HepG2 (cell line): Measurements from ENCODE around the gene ZNF213. TPM values are rescaled to one million over a fixed set of nuclear protein-coding genes. Genes with fewer than 3 reads are reported as not detected.

Source experiments
- CC2D1A ChIP-seq: sonication (generic); formaldehyde crosslinking; IDR thresholded peaks from 2 replicates; pipeline ENCODE4 v1.8.1; 2023; ENCODE audit warnings: mild to moderate bottlenecking, missing genetic modification reagents
- HOXA7 ChIP-seq: sonication (generic); formaldehyde crosslinking; IDR thresholded peaks from 2 replicates; pipeline ENCODE4 v1.8.1; 2022; ENCODE audit warnings: mild to moderate bottlenecking, missing genetic modification reagents, moderate library complexity
- KDM1A ChIP-seq: IDR thresholded peaks from 2 replicates; pipeline ENCODE4 v1.6.1; 2016; ENCODE audit warnings: missing compliant biosample characterization
- KLF15 ChIP-seq: sonication (generic); formaldehyde crosslinking; IDR thresholded peaks from 2 replicates; pipeline ENCODE4 v1.8.1; 2023; ENCODE audit warnings: borderline replicate concordance, mild to moderate bottlenecking, inconsistent platforms, missing genetic modification reagents, mixed read lengths
- NFRKB ChIP-seq: fragments of 450-650 bp; IDR thresholded peaks from 2 replicates; pipeline ENCODE4 v1.6.1; 2017
- RFX1 ChIP-seq: fragments of 450-650 bp; IDR thresholded peaks from 2 replicates; pipeline ENCODE4 v1.6.1; 2017
- TARDBP ChIP-seq: sonication (generic); formaldehyde crosslinking; IDR thresholded peaks from 2 replicates; pipeline ENCODE4 v1.8.0; 2022; ENCODE audit warnings: mild to moderate bottlenecking, missing genetic modification reagents
- TGIF2 ChIP-seq: IDR thresholded peaks from 2 replicates; pipeline ENCODE4 v1.6.1; 2016; ENCODE audit warnings: control low read depth, missing compliant biosample characterization
- XRCC5 ChIP-seq: fragments of 200-400 bp; formaldehyde crosslinking; optimal IDR thresholded peaks from 2 replicates; pipeline ENCODE3; 2017; ENCODE audit warnings: mild to moderate bottlenecking, low read length
- ZNF235 ChIP-seq: sonication (generic); formaldehyde crosslinking; IDR thresholded peaks from 2 replicates; pipeline ENCODE4 v1.8.1; 2023; ENCODE audit warnings: mild to moderate bottlenecking, missing genetic modification reagents, borderline replicate concordance
- ZNF3 ChIP-seq: IDR thresholded peaks from 2 replicates; pipeline ENCODE4 v1.7.0; 2017; ENCODE audit warnings: inconsistent platforms
- ZNF468 ChIP-seq: sonication (generic); formaldehyde crosslinking; IDR thresholded peaks from 2 replicates; pipeline ENCODE4 v1.8.0; 2022; ENCODE audit warnings: mild to moderate bottlenecking, moderate library complexity, missing genetic modification reagents
- ZNF616 ChIP-seq: sonication (generic); formaldehyde crosslinking; IDR thresholded peaks from 2 replicates; pipeline ENCODE4 v1.5.0; 2020; ENCODE audit warnings: low read depth, mild to moderate bottlenecking, missing genetic modification reagents
- ZSCAN25 ChIP-seq: sonication (generic); formaldehyde crosslinking; IDR thresholded peaks from 2 replicates; pipeline ENCODE4 v1.8.0; 2022; ENCODE audit warnings: mild to moderate bottlenecking, missing genetic modification reagents
- ZSCAN30 ChIP-seq: sonication (generic); formaldehyde crosslinking; IDR thresholded peaks from 2 replicates; pipeline ENCODE4 v1.5.0; 2020; ENCODE audit warnings: mild to moderate bottlenecking, missing genetic modification reagents
- polyA plus RNA-seq, 8 experiments: library from polyadenylated mRNA; depleted of rRNA in 3 of 8; stranded (reverse) in 7 of 8; unstranded in 1 of 8; fragments of >200 nt; fragmentation: Illumina TruSeq in 4 of 8; extraction: Trizol in 4 of 8; gene quantifications; 2 replicates each; pipeline versions ENCODE4 v1.2.1 to v1.2.3, GENCODE V29; 2011 to 2016; ENCODE audit warnings: low read depth in 4 of 8, missing spikeins in 1 of 8, mixed read lengths in 1 of 8; ENCODE audit not compliant: insufficient read depth in 1 of 8
- total RNA-seq, 5 experiments: library from RNA; depleted of rRNA; stranded (reverse); fragments of >200 nt; fragmentation: Illumina TruSeq; extraction: Trizol; gene quantifications; 2 replicates each; pipeline ENCODE4 v1.2.3, GENCODE V29; 2016; ENCODE audit warnings: low read depth in 1 of 5
- TF ChIP-seq, protein P1 (sequence below): sonication (generic); formaldehyde crosslinking; IDR thresholded peaks from 2 replicates; pipeline ENCODE4 v1.4.0; 2020; ENCODE audit warnings: missing genetic modification reagents; ENCODE audit errors: not compliant biosample characterization
- TF ChIP-seq, protein P2 (sequence below): sonication (generic); formaldehyde crosslinking; IDR thresholded peaks from 2 replicates; pipeline ENCODE4 v1.4.0; 2020; ENCODE audit warnings: missing genetic modification reagents, borderline replicate concordance
- TF ChIP-seq, protein P3 (sequence below): sonication (generic); formaldehyde crosslinking; IDR thresholded peaks from 2 replicates; pipeline ENCODE4 v1.8.0; 2022; ENCODE audit warnings: mild to moderate bottlenecking, missing genetic modification reagents, moderate library complexity
- TF ChIP-seq, protein P4 (sequence below): sonication (generic); formaldehyde crosslinking; conservative IDR thresholded peaks from 2 replicates; pipeline ENCODE4 v1.5.0; 2020; ENCODE audit warnings: missing genetic modification reagents
- TF ChIP-seq, protein P5 (sequence below): sonication (generic); formaldehyde crosslinking; IDR thresholded peaks from 2 replicates; pipeline ENCODE4 v1.5.0; 2020; ENCODE audit warnings: missing genetic modification reagents
- TF ChIP-seq, protein P6 (sequence below): sonication (generic); formaldehyde crosslinking; IDR thresholded peaks from 2 replicates; pipeline ENCODE4 v1.4.0; 2020; ENCODE audit warnings: missing genetic modification reagents

ZNF213 gene
- total and polyA plus RNA-seq, 2 of the 13 experiments (the other 11 are each of a cell fraction or from before 2014, with no cell fraction given) = 0.59 to 0.97 TPM

DNA sequence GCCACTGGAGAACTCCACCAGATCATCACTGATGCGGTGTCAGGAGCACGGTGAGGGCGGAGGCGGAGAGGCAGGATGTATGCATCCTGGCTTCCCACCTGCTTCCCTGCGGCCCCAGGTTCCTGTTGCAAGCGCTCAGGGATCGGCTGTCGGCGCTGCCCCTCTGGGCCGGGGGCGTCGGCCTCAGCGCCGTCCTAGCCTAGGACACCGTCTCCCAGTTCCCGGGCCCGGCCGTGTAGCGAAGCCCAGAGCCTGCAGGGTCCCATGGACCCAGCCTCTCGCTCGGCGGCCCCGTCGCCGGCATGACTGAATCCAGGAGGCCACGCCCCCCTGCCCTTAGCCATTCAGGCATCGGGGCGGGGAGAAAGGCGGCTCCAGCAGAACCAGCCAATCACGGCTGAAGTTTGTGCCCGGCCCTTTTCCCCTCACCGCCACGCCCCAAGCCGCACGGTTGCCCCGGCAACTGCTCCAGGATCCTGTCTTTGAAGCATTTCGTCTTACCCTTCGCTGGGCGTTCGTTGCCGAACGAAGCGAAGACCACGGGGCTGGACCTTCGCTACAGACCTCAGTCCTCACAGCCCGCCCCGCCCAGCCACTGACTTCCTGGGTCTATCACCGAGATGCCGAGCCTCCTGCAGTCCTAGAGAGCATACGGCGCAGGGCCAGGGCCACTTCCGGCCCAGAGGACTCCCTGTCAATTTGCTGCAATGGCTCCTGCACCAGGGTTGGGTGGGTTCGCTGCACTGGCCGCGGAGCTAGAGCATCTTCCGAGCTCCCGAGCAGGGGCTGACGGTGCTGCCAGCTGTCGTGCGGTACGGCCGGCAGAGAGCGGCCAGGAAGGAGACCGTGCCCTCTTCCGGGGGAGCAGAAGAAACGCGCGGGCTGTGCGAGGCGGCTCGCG is 10.6 kb upstream of the ZNF213 start (continued):
- TF ChIP-seq ZNF616 = no peak
- peak; percentile 51; the same call in 1 of the 2 replicates for TF ChIP-seq ZNF235
- TF ChIP-seq KDM1A (CRISPR knock-in tag) = no peak
- no peak for TF ChIP-seq NFRKB
- TF ChIP-seq XRCC5 = peak; percentile 55
- TF ChIP-seq, protein P1, sequence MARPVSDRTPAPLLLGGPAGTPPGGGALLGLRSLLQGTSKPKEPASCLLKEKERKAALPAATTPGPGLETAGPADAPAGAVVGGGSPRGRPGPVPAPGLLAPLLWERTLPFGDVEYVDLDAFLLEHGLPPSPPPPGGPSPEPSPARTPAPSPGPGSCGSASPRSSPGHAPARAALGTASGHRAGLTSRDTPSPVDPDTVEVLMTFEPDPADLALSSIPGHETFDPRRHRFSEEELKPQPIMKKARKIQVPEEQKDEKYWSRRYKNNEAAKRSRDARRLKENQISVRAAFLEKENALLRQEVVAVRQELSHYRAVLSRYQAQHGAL (CRISPR knock-in tag) = no peak
- TF ChIP-seq RFX1 = peak; percentile 95
- TF ChIP-seq, protein P2, sequence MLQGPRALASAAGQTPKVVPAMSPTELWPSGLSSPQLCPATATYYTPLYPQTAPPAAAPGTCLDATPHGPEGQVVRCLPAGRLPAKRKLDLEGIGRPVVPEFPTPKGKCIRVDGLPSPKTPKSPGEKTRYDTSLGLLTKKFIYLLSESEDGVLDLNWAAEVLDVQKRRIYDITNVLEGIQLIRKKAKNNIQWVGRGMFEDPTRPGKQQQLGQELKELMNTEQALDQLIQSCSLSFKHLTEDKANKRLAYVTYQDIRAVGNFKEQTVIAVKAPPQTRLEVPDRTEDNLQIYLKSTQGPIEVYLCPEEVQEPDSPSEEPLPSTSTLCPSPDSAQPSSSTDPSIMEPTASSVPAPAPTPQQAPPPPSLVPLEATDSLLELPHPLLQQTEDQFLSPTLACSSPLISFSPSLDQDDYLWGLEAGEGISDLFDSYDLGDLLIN (CRISPR knock-in tag) = no peak
- no peak for TF ChIP-seq ZSCAN25 (CRISPR knock-in tag)
- TF ChIP-seq ZNF3 (CRISPR knock-in tag) = 0 out of 2 replicates have a peak, but pooled peaks have one; percentile 30
- TF ChIP-seq KLF15 (CRISPR knock-in tag) = 0 out of 2 replicates have a peak, but pooled peaks have one; percentile 60
- TF ChIP-seq, protein P3, sequence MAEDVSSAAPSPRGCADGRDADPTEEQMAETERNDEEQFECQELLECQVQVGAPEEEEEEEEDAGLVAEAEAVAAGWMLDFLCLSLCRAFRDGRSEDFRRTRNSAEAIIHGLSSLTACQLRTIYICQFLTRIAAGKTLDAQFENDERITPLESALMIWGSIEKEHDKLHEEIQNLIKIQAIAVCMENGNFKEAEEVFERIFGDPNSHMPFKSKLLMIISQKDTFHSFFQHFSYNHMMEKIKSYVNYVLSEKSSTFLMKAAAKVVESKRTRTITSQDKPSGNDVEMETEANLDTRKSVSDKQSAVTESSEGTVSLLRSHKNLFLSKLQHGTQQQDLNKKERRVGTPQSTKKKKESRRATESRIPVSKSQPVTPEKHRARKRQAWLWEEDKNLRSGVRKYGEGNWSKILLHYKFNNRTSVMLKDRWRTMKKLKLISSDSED = peak; percentile 75; the same call in 1 of the 2 replicates
- no peak for TF ChIP-seq ZNF468 (CRISPR knock-in tag)
- TF ChIP-seq HOXA7 (CRISPR knock-in tag) = no peak
- TF ChIP-seq CC2D1A = no peak
- TF ChIP-seq TGIF2 (CRISPR knock-in tag) = no peak; the same call in 1 of the 2 replicates
- no peak for TF ChIP-seq ZSCAN30 (CRISPR knock-in tag)
- peak; percentile 14 for TF ChIP-seq TARDBP (CRISPR knock-in tag)
- TF ChIP-seq, protein P4, sequence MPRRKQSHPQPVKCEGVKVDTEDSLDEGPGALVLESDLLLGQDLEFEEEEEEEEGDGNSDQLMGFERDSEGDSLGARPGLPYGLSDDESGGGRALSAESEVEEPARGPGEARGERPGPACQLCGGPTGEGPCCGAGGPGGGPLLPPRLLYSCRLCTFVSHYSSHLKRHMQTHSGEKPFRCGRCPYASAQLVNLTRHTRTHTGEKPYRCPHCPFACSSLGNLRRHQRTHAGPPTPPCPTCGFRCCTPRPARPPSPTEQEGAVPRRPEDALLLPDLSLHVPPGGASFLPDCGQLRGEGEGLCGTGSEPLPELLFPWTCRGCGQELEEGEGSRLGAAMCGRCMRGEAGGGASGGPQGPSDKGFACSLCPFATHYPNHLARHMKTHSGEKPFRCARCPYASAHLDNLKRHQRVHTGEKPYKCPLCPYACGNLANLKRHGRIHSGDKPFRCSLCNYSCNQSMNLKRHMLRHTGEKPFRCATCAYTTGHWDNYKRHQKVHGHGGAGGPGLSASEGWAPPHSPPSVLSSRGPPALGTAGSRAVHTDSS (CRISPR knock-in tag) = no peak
- TF ChIP-seq, protein P5, sequence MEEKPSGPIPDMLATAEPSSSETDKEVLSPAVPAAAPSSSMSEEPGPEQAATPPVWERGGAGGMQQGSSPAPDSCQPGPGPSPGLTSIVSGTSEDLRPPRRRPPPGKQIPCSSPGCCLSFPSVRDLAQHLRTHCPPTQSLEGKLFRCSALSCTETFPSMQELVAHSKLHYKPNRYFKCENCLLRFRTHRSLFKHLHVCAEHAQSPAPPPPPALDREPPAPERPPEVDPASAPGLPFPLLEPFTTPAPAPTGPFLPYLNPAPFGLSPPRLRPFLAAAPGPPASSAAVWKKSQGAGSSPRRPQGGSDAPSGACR (CRISPR knock-in tag) = peak; percentile 2; the same call in 1 of the 2 replicates
- TF ChIP-seq, protein P6, sequence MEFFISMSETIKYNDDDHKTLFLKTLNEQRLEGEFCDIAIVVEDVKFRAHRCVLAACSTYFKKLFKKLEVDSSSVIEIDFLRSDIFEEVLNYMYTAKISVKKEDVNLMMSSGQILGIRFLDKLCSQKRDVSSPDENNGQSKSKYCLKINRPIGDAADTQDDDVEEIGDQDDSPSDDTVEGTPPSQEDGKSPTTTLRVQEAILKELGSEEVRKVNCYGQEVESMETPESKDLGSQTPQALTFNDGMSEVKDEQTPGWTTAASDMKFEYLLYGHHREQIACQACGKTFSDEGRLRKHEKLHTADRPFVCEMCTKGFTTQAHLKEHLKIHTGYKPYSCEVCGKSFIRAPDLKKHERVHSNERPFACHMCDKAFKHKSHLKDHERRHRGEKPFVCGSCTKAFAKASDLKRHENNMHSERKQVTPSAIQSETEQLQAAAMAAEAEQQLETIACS (CRISPR knock-in tag) = peak; percentile 47; the same call in 1 of the 2 replicates
